Measurements from ENCODE around the gene PPP2R1A. TPM values are rescaled to one million over a fixed set of nuclear protein-coding genes. Genes with fewer than 3 reads are reported as not detected.

PPP2R1A gene
- total RNA-seq, 4 donors from 2014 or later: 38.5 to 223 (median 134) TPM

GRCh38 chr19:52227196-52227940 is 37.5 kb downstream of the PPP2R1A start:
- no peak for DNase-seq
- TF ChIP-seq POLR2A (IDR thresholded peaks at IDR 0.05) (no peak), CTCF (IDR thresholded peaks at IDR 0.05) (no peak)

GRCh38 chr19:52227980-52228379 is 38.1 kb downstream of the PPP2R1A start:
- H3K27ac ChIP-seq: no peak overlapping the region
- H3K4me1 ChIP-seq: no peaks in the 10 kb centered on the region
- intact Hi-C loops (cut with DNase I; ENCODE audit: low total_unique reads): no loop called here
- no peaks in the 10 kb centered on the region for H3K36me3 ChIP-seq
- TF ChIP-seq POLR2A (IDR thresholded peaks at IDR 0.05) (no peak), CTCF (IDR thresholded peaks at IDR 0.05) (no peak)
- DNase-seq: no peak
- no peak overlapping the region for H3K4me3 ChIP-seq
- no peaks in the 10 kb centered on the region for H3K9me3 ChIP-seq
- no peaks in the 10 kb centered on the region for H3K27me3 ChIP-seq

More at GRCh38 chr19:52227196-52227940, 37.5 kb downstream of the PPP2R1A start:
- Histone ChIP-seq H3K9me3 (no peaks in the 10 kb centered on the region), H3K4me1 (no peaks in the 10 kb centered on the region), H3K36me3 (no peaks in the 10 kb centered on the region), H3K27ac (no peak overlapping the region), H3K4me3 (no peak overlapping the region), H3K27me3 (no peaks in the 10 kb centered on the region)
- intact Hi-C loops (cut with DNase I; ENCODE audit: low total_unique reads): no loop called here

- DNase-seq: no peak
- no peaks in the 10 kb centered on the region for H3K9me3 ChIP-seq
- H3K27ac ChIP-seq: no peak overlapping the region
- intact Hi-C loops (cut with DNase I; ENCODE audit: low total_unique reads): no loop called here
- H3K27me3 ChIP-seq: no peaks in the 10 kb centered on the region
- no peaks in the 10 kb centered on the region for H3K4me1 ChIP-seq
- H3K36me3 ChIP-seq: no peaks in the 10 kb centered on the region
- no peak overlapping the region for H3K4me3 ChIP-seq
- TF ChIP-seq CTCF (IDR thresholded peaks at IDR 0.05) (no peak), POLR2A (IDR thresholded peaks at IDR 0.05) (no peak)
Observed at GRCh38 chr19:52229524-52229923, 39.7 kb downstream of the PPP2R1A start.

GRCh38 chr19:52230685-52231084 is 40.8 kb downstream of the PPP2R1A start:
- H3K27me3 ChIP-seq: no peaks in the 10 kb centered on the region
- H3K36me3 ChIP-seq: no peaks in the 10 kb centered on the region
- TF ChIP-seq POLR2A (IDR thresholded peaks at IDR 0.05) (no peak), CTCF (IDR thresholded peaks at IDR 0.05) (no peak)
- intact Hi-C loops (cut with DNase I; ENCODE audit: low total_unique reads): no loop called here
- H3K4me3 ChIP-seq: no peak overlapping the region
- no peaks in the 10 kb centered on the region for H3K9me3 ChIP-seq
- no peak overlapping the region for H3K27ac ChIP-seq
- no peak for DNase-seq
- no peaks in the 10 kb centered on the region for H3K4me1 ChIP-seq

GRCh38 chr19:52231154-52231910 is 41.5 kb downstream of the PPP2R1A start:
- H3K27me3 ChIP-seq: no peaks in the 10 kb centered on the region
- H3K27ac ChIP-seq: no peak overlapping the region
- no peak for DNase-seq
- TF ChIP-seq CTCF (IDR thresholded peaks at IDR 0.05): no peak
- TF ChIP-seq POLR2A (IDR thresholded peaks at IDR 0.05): no peak
- H3K4me1 ChIP-seq: no peaks in the 10 kb centered on the region
- no peak overlapping the region for H3K4me3 ChIP-seq
- intact Hi-C loops (cut with DNase I; ENCODE audit: low total_unique reads): no loop called here
- no peaks in the 10 kb centered on the region for H3K9me3 ChIP-seq
- H3K36me3 ChIP-seq: no peaks in the 10 kb centered on the region
